Neural cell (in vitro differentiated cells): ENCODE data around the gene LDHAL6B. TPM values are rescaled to one million over a fixed set of nuclear protein-coding genes. Genes with fewer than 3 reads are reported as not detected.

ENCODE experiments used
- H2AFZ ChIP-seq: fragments of 200-600, 300-800 bp; sonication (generic), shearing (Covaris generic); 2 replicates; pipeline ENCODE4 v1.6.0; 2014; ENCODE audit warnings: low read depth, mild to moderate bottlenecking, antibody characterized with exemption, low read length, moderate library complexity
- H3F3A ChIP-seq: fragments of 200-600 bp; shearing (Covaris generic); 2 replicates; pipeline ENCODE4 v1.6.1; 2016; ENCODE audit warnings: mild to moderate bottlenecking, moderate library complexity, mixed read lengths, antibody characterized with exemption, low read length; ENCODE audit not compliant: insufficient read depth, poor library complexity, severe bottlenecking
- H3K27ac ChIP-seq: fragments of 200-600, 300-800 bp; sonication (generic), shearing (Covaris generic); 2 replicates; pipeline ENCODE4 v1.5.1; 2014; ENCODE audit warnings: mild to moderate bottlenecking, low read length, moderate library complexity
- H3K27me3 ChIP-seq: fragments of 300-800, 200-600 bp; sonication (generic), shearing (Covaris generic); 2 replicates; pipeline ENCODE4 v1.6.0; 2014; ENCODE audit warnings: mild to moderate bottlenecking, low read depth, low read length, moderate library complexity; ENCODE audit not compliant: insufficient read depth
- H3K36me3 ChIP-seq: fragments of 300-800, 200-600 bp; sonication (generic), shearing (Covaris generic); 2 replicates; pipeline ENCODE4 v1.5.1; 2014; ENCODE audit warnings: mild to moderate bottlenecking, antibody characterized with exemption, low read length, moderate library complexity; ENCODE audit not compliant: insufficient read depth
- H3K4me2 ChIP-seq: fragments of 300-800, 200-600 bp; sonication (generic), shearing (Covaris generic); 2 replicates; pipeline ENCODE4 v1.6.0; 2014; ENCODE audit warnings: mild to moderate bottlenecking, low read length
- H3K4me3 ChIP-seq: fragments of 300-800, 200-600 bp; sonication (generic), shearing (Covaris generic); 2 replicates; pipeline ENCODE4 v1.5.1; 2014; ENCODE audit warnings: mild to moderate bottlenecking, low read length, moderate library complexity
- H3K79me2 ChIP-seq: fragments of 200-600 bp; shearing (Covaris generic); replicated peaks from 2 replicates; pipeline ENCODE4 v1.6.0; 2014; ENCODE audit warnings: mild to moderate bottlenecking, low read length, moderate library complexity; ENCODE audit not compliant: insufficient read depth
- H3K9ac ChIP-seq: fragments of 300-800, 200-600 bp; sonication (generic), shearing (Covaris generic); 2 replicates; pipeline ENCODE4 v1.6.1; 2016; ENCODE audit warnings: mild to moderate bottlenecking, low read length, mixed read lengths
- H3K9me2 ChIP-seq: fragments of 200-600 bp; shearing (Covaris generic); 2 replicates; pipeline ENCODE4 v1.6.1; 2016; ENCODE audit warnings: mild to moderate bottlenecking, low read length, mixed read lengths; ENCODE audit not compliant: insufficient read depth
- H3K9me3 ChIP-seq: fragments of 200-600, 300-800 bp; sonication (generic), shearing (Covaris generic); 2 replicates; pipeline ENCODE4 v1.6.1; 2016; ENCODE audit warnings: mild to moderate bottlenecking, mixed run types, low read length, moderate library complexity, mixed read lengths
- H4K20me1 ChIP-seq: fragments of 200-600 bp; shearing (Covaris generic); 2 replicates; pipeline ENCODE4 v1.6.1; 2016; ENCODE audit warnings: mild to moderate bottlenecking, mixed run types; ENCODE audit not compliant: insufficient read depth
- CTCF ChIP-seq: fragments of 450-650 bp; IDR thresholded peaks from 2 replicates; pipeline ENCODE4 v1.5.1; 2014; ENCODE audit warnings: antibody characterized with exemption, mild to moderate bottlenecking, moderate library complexity; ENCODE audit not compliant: poor library complexity, severe bottlenecking
- EP300 ChIP-seq: fragments of 450-650 bp; conservative IDR thresholded peaks from 2 replicates; pipeline ENCODE4 v1.6.1; 2014; ENCODE audit warnings: antibody characterized with exemption, mild to moderate bottlenecking, moderate library complexity; ENCODE audit not compliant: poor library complexity, severe bottlenecking
- MXI1 ChIP-seq: fragments of 450-650 bp; conservative IDR thresholded peaks from 2 replicates; pipeline ENCODE4 v1.6.1; 2014; ENCODE audit warnings: antibody characterized with exemption, mild to moderate bottlenecking; ENCODE audit not compliant: poor library complexity, severe bottlenecking
- POLR2AphosphoS5 ChIP-seq: IDR thresholded peaks from 2 replicates; pipeline ENCODE4 v1.6.1; 2012
- REST ChIP-seq: IDR thresholded peaks from 2 replicates; pipeline ENCODE4 v1.6.1; 2012; ENCODE audit warnings: borderline replicate concordance
- SMC3 ChIP-seq: fragments of 450-650 bp; conservative IDR thresholded peaks from 2 replicates; pipeline ENCODE4 v1.6.1; 2014; ENCODE audit warnings: antibody characterized with exemption, mild to moderate bottlenecking, moderate library complexity; ENCODE audit not compliant: poor library complexity
- TAF1 ChIP-seq: IDR thresholded peaks from 2 replicates; pipeline ENCODE4 v1.6.1; 2012; ENCODE audit warnings: low read depth
- polyA plus RNA-seq: library from polyadenylated mRNA; depleted of rRNA; stranded (reverse); fragments of >200 nt; gene quantifications from 2 replicates; pipeline ENCODE4 v1.2.3, GENCODE V29; 2014

LDHAL6B gene
- polyA plus RNA-seq, 1 donor from 2014 or later, result not detected

DNA sequence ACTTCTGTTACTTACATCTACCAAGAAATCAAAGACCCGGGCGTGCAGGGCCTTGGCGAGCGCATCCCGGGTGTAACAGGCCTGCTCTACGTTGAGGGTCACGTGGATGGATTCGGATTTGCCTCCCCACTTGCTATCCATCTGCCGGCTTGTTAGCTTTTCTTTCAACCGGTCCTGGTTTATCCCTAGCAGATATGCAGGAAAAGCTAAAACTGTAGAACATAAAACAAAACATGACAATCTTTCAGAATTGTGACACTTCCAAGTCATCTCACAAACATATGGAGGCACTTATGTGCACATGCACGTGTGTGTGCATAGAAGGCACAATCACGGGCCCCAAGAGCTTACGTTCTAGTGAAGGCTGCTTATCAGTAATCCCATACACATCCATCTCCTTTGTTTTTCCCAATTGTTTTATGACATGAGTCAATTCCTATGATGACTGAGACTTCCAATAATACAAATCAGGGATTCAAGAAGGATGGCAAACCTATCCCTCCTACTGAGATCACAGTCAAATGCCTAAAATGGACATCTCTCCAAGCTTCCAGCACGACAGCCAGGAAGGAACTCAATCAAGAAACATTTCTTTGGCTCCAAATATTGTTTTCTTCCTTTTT lies 11.3 kb downstream of the LDHAL6B start:
- no peak overlapping the region for H3K4me3 ChIP-seq
- TF ChIP-seq CTCF (no peak), POLR2AphosphoS5 (no peak), MXI1 (no peak), REST (no peak), EP300 (no peak)

GRCh38 chr15:59218710-59219109 lies 12.1 kb downstream of the LDHAL6B start:
- H3K9me2 ChIP-seq, result no peaks in the 10 kb centered on the region
- no peaks in the 10 kb centered on the region for H3K9me3 ChIP-seq
- TF ChIP-seq MXI1 (no peak), TAF1 (no peak), POLR2AphosphoS5 (no peak), EP300 (no peak), SMC3 (no peak)
- no peaks in the 10 kb centered on the region for H4K20me1 ChIP-seq
- H3K27me3 ChIP-seq, result no peaks in the 10 kb centered on the region
- no peaks in the 10 kb centered on the region for H3F3A ChIP-seq
- H3K9ac ChIP-seq, result no peak overlapping the region
- no peaks in the 10 kb centered on the region for H3K36me3 ChIP-seq
- H3K4me3 ChIP-seq, result no peak overlapping the region
- H3K4me2 ChIP-seq, result no peak overlapping the region
- no peaks in the 10 kb centered on the region for H3K79me2 ChIP-seq
- no peak overlapping the region for H3K27ac ChIP-seq
- no peak overlapping the region for H2AFZ ChIP-seq

More for the DNA sequence above, 11.3 kb downstream of the LDHAL6B start:
- H3K27ac ChIP-seq, result no peak overlapping the region
- no peaks in the 10 kb centered on the region for H3K9me3 ChIP-seq
- no peak overlapping the region for H3K9ac ChIP-seq
- no peak overlapping the region for H2AFZ ChIP-seq
- H3K27me3 ChIP-seq, result no peaks in the 10 kb centered on the region
- H3K4me2 ChIP-seq, result no peak overlapping the region
- H3K79me2 ChIP-seq, result no peaks in the 10 kb centered on the region
- no peaks in the 10 kb centered on the region for H3K9me2 ChIP-seq
- no peaks in the 10 kb centered on the region for H3K36me3 ChIP-seq
- no peaks in the 10 kb centered on the region for H4K20me1 ChIP-seq
- H3F3A ChIP-seq, result no peaks in the 10 kb centered on the region
